OCI-LY3 (cell line): ENCODE results near the gene PMM2.

ENCODE experiments used
- H2AFZ ChIP-seq: fragments of 200-600, 300-600 bp; shearing (Covaris generic); 2 replicates; pipeline ENCODE4 v1.6.0; 2014; ENCODE audit warnings: antibody characterized with exemption, low read depth, low read length
- H3K27ac ChIP-seq: fragments of 200-600, 300-600 bp; sonication (generic); 2 replicates; pipeline ENCODE4 v1.5.1; 2014; ENCODE audit warnings: mild to moderate bottlenecking, low read length, moderate library complexity, mixed read lengths
- H3K27me3 ChIP-seq: fragments of 200-600, 300-600 bp; sonication (generic); 2 replicates; pipeline ENCODE4 v1.6.1; 2014; ENCODE audit warnings: low read depth, low read length, mixed read lengths
- H3K36me3 ChIP-seq: fragments of 200-600, 300-600 bp; sonication (generic); replicated peaks from 2 replicates; pipeline ENCODE3; 2014; ENCODE audit warnings: low read depth, low read length, mixed read lengths
- H3K4me1 ChIP-seq: fragments of 300-600, 200-600 bp; sonication (generic); 2 replicates; pipeline ENCODE4 v1.6.1; 2014; ENCODE audit warnings: low read length, mixed read lengths
- H3K4me2 ChIP-seq: fragments of 200-600, 300-600 bp; sonication (generic); 2 replicates; pipeline ENCODE4 v1.6.1; 2014; ENCODE audit warnings: low read length, mixed read lengths
- H3K4me3 ChIP-seq: fragments of 300-600, 200-600 bp; sonication (generic); 2 replicates; pipeline ENCODE4 v1.5.1; 2014; ENCODE audit warnings: antibody characterized with exemption, mild to moderate bottlenecking, low read length, moderate library complexity
- H3K79me2 ChIP-seq: fragments of 300-600, 200-600 bp; shearing (Covaris generic); 2 replicates; pipeline ENCODE4 v1.6.1; 2014; ENCODE audit warnings: mild to moderate bottlenecking, low read length, mixed read lengths
- H3K9ac ChIP-seq: fragments of 300-600, 200-600 bp; shearing (Covaris generic); 2 replicates; pipeline ENCODE4 v1.6.0; 2014; ENCODE audit warnings: mild to moderate bottlenecking, low read length, moderate library complexity
- H3K9me3 ChIP-seq: fragments of 200-600, 300-600 bp; shearing (Covaris generic); 2 replicates; pipeline ENCODE4 v1.6.1; 2014; ENCODE audit warnings: low read length, mixed read lengths; ENCODE audit not compliant: insufficient read depth
- H4K20me1 ChIP-seq: fragments of 200-600, 300-600 bp; sonication (generic); 2 replicates; pipeline ENCODE4 v1.6.1; 2016; ENCODE audit warnings: low read length, mixed read lengths; ENCODE audit not compliant: insufficient read depth
- CTCF ChIP-seq: fragments of 200-600, 300-600 bp; sonication (generic); IDR thresholded peaks from 2 replicates; pipeline ENCODE4 v1.5.1; 2014; ENCODE audit warnings: antibody characterized with exemption, low read length, low read depth
- EZH2phosphoT487 ChIP-seq: fragments of 200-600 bp; shearing (Covaris generic); IDR thresholded peaks from 2 replicates; pipeline ENCODE4 v1.6.1; 2018; ENCODE audit warnings: antibody characterized with exemption, mixed run types, low read depth

The PMM2 gene

GRCh38 chr16:8878523-8878911 lies 80.9 kb downstream of the PMM2 start:
- H3K79me2 ChIP-seq = no peaks in the 10 kb centered on the region
- H3K27me3 ChIP-seq = no peaks in the 10 kb centered on the region; the same call in 1 of the 2 replicates
- H3K27ac ChIP-seq = no peak overlapping the region
- no peak for TF ChIP-seq CTCF
- no peak for TF ChIP-seq EZH2phosphoT487
- H2AFZ ChIP-seq = no peak overlapping the region
- H3K9ac ChIP-seq = no peak overlapping the region
- no peaks in the 10 kb centered on the region for H4K20me1 ChIP-seq
- H3K4me1 ChIP-seq = peaks cover 11% of the 10 kb centered on the region
- H3K36me3 ChIP-seq = no peaks in the 10 kb centered on the region
- no peak overlapping the region for H3K4me3 ChIP-seq
- no peaks in the 10 kb centered on the region for H3K9me3 ChIP-seq
- no peak overlapping the region for H3K4me2 ChIP-seq

GRCh38 chr16:8880839-8881510 lies 83.3 kb downstream of the PMM2 start:
- no peak overlapping the region for H3K9ac ChIP-seq
- H3K27ac ChIP-seq = no peak overlapping the region
- 0 out of 2 replicates have a peak, but pooled peaks cover 2% of the 10 kb centered on the region for H4K20me1 ChIP-seq
- H2AFZ ChIP-seq = no peak overlapping the region
- TF ChIP-seq CTCF (no peak), EZH2phosphoT487 (no peak)
- H3K36me3 ChIP-seq = no peaks in the 10 kb centered on the region
- H3K4me3 ChIP-seq = no peak overlapping the region
- H3K4me1 ChIP-seq = peaks cover 11% of the 10 kb centered on the region
- no peaks in the 10 kb centered on the region for H3K9me3 ChIP-seq
- 0 out of 2 replicates have a peak, but pooled peaks cover 7% of the 10 kb centered on the region for H3K27me3 ChIP-seq
- no peaks in the 10 kb centered on the region for H3K79me2 ChIP-seq
- no peak overlapping the region for H3K4me2 ChIP-seq

- Histone ChIP-seq H3K9me3 (no peaks in the 10 kb centered on the region), H3K9ac (no peak within 1 kb of the TSS), H2AFZ (no peak within 1 kb of the TSS), H3K27ac (no peak within 1 kb of the TSS), H3K79me2 (no peaks in the 10 kb centered on the region), H3K4me2 (no peak within 1 kb of the TSS), H3K36me3 (no peaks in the 10 kb centered on the region), H3K4me3 (no peak within 1 kb of the TSS), H3K27me3 (0 out of 2 replicates have a peak, but pooled peaks cover 8% of the 10 kb centered on the region), H4K20me1 (0 out of 2 replicates have a peak, but pooled peaks cover 2% of the 10 kb centered on the region), H3K4me1 (peaks cover 11% of the 10 kb centered on the region)
- TF ChIP-seq CTCF (no peak), EZH2phosphoT487 (no peak)
These were observed 84.5 kb downstream of the PMM2 start, which contains the start of gene LITAFD for GRCh38 chr16:8882041-8882617. Gene LITAFD (plus strand): TSS chr16:8882351. CDS start chr16:8884356, 2,005 bp downstream.

GRCh38 chr16:8882725-8883377 lies 85.2 kb downstream of the PMM2 start:
- Histone ChIP-seq H3K4me1 (peaks cover 11% of the 10 kb centered on the region), H3K36me3 (no peaks in the 10 kb centered on the region), H3K4me3 (no peak overlapping the region), H3K27me3 (0 out of 2 replicates have a peak, but pooled peaks cover 8% of the 10 kb centered on the region), H2AFZ (no peak overlapping the region), H3K9me3 (no peaks in the 10 kb centered on the region), H3K79me2 (no peaks in the 10 kb centered on the region), H4K20me1 (0 out of 2 replicates have a peak, but pooled peaks cover 2% of the 10 kb centered on the region), H3K27ac (no peak overlapping the region), H3K9ac (no peak overlapping the region), H3K4me2 (no peak overlapping the region)
- TF ChIP-seq CTCF (no peak), EZH2phosphoT487 (no peak)
